ENCODE data around the gene WBP11. TPM values are rescaled to one million over a fixed set of nuclear protein-coding genes. Genes with fewer than 3 reads are reported as not detected.

WBP11 gene
- total RNA-seq, 1 donor: 19.5 TPM

DNA sequence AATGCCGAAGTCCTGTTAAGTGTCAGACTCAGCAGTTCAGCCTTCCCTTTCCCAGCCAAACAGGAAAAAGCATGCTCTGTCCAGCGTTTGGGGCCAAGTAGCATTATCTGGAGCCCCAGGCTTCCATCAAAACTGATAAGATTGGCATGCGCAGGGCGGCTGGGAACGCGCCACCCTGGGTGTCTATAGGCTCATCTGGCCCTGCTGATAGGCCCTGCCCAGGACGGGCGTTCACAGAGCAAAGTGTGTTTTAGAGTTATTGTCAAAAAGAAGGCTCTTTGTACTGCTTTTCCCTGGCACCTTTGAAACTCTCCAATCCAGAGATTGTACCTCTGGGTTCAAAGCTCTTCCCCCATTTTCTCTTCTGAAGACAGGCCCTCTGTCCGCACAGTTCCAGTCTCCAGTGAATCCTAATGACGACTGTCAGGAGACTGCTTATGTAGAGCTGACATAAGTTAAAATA, 40.2 kb upstream of the WBP11 start, which contains the start of gene ART4:
Gene ART4, minus strand, starts transcription at position 102 of the 463 bp plus-strand sequence. CDS start 413 bp downstream, outside the sequence.
- no peak for DNase-seq (ENCODE audit: insufficient read length, low spot score, missing footprints)
- no peak within 1 kb of the TSS for H3K4me3 ChIP-seq (ENCODE audit: insufficient read depth, low read length)
- peaks cover 10% of the 10 kb centered on the region for H3K4me1 ChIP-seq (ENCODE audit: insufficient read depth, low read length)
- H3K79me2 ChIP-seq (ENCODE audit: insufficient read depth, low read length): no peaks in the 10 kb centered on the region
- no peak within 1 kb of the TSS for H2AFZ ChIP-seq (ENCODE audit: low read length)
- H3K4me2 ChIP-seq (ENCODE audit: insufficient read depth, low read length): no peak within 1 kb of the TSS
- TF ChIP-seq, protein P1, sequence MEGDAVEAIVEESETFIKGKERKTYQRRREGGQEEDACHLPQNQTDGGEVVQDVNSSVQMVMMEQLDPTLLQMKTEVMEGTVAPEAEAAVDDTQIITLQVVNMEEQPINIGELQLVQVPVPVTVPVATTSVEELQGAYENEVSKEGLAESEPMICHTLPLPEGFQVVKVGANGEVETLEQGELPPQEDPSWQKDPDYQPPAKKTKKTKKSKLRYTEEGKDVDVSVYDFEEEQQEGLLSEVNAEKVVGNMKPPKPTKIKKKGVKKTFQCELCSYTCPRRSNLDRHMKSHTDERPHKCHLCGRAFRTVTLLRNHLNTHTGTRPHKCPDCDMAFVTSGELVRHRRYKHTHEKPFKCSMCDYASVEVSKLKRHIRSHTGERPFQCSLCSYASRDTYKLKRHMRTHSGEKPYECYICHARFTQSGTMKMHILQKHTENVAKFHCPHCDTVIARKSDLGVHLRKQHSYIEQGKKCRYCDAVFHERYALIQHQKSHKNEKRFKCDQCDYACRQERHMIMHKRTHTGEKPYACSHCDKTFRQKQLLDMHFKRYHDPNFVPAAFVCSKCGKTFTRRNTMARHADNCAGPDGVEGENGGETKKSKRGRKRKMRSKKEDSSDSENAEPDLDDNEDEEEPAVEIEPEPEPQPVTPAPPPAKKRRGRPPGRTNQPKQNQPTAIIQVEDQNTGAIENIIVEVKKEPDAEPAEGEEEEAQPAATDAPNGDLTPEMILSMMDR (IDR thresholded peaks at IDR 0.05; ENCODE audit: extremely low read depth, low read depth, low read length): no peak
- no peak within 1 kb of the TSS for H3K27ac ChIP-seq (ENCODE audit: low read depth, low read length)
- H3K27me3 ChIP-seq (ENCODE audit: insufficient read depth, low read length): no peaks in the 10 kb centered on the region
- no peaks in the 10 kb centered on the region for H4K20me1 ChIP-seq (ENCODE audit: insufficient read depth, low read length)
- H3K9me3 ChIP-seq (ENCODE audit: low read depth, low read length): no peaks in the 10 kb centered on the region
- H3K36me3 ChIP-seq (ENCODE audit: insufficient read depth, low read length): no peaks in the 10 kb centered on the region

- Histone ChIP-seq H3K27ac (ENCODE audit: low read depth, low read length) (no peak overlapping the region), H3K4me1 (ENCODE audit: insufficient read depth, low read length) (peaks cover 17% of the 10 kb centered on the region)
Measured at GRCh38 chr12:14842315-14842714, 39.0 kb upstream of the WBP11 start.

GRCh38 chr12:14841761-14842160, 38.5 kb upstream of the WBP11 start:
- Histone ChIP-seq H3K79me2 (ENCODE audit: insufficient read depth, low read length) (no peaks in the 10 kb centered on the region), H3K4me2 (ENCODE audit: insufficient read depth, low read length) (peak overlapping the region; percentile 56), H3K9me3 (ENCODE audit: low read depth, low read length) (no peaks in the 10 kb centered on the region), H3K4me1 (ENCODE audit: insufficient read depth, low read length) (peaks cover 22% of the 10 kb centered on the region), H4K20me1 (ENCODE audit: insufficient read depth, low read length) (no peaks in the 10 kb centered on the region), H3K4me3 (ENCODE audit: insufficient read depth, low read length) (no peak overlapping the region), H3K27me3 (ENCODE audit: insufficient read depth, low read length) (no peaks in the 10 kb centered on the region), H2AFZ (ENCODE audit: low read length) (no peak overlapping the region), H3K27ac (ENCODE audit: low read depth, low read length) (no peak overlapping the region), H3K36me3 (ENCODE audit: insufficient read depth, low read length) (no peaks in the 10 kb centered on the region)
- TF ChIP-seq, protein P1 (IDR thresholded peaks at IDR 0.05; ENCODE audit: extremely low read depth, low read depth, low read length): no peak
- DNase-seq (ENCODE audit: insufficient read length, low spot score, missing footprints): no peak

More at GRCh38 chr12:14842315-14842714, 39.0 kb upstream of the WBP11 start:
- peak overlapping the region; percentile 56 for H3K4me2 ChIP-seq (ENCODE audit: insufficient read depth, low read length)
- TF ChIP-seq, protein P1 (IDR thresholded peaks at IDR 0.05; ENCODE audit: extremely low read depth, low read depth, low read length): no peak
- no peak overlapping the region for H2AFZ ChIP-seq (ENCODE audit: low read length)
- H3K79me2 ChIP-seq (ENCODE audit: insufficient read depth, low read length): no peaks in the 10 kb centered on the region
- no peaks in the 10 kb centered on the region for H4K20me1 ChIP-seq (ENCODE audit: insufficient read depth, low read length)
- no peaks in the 10 kb centered on the region for H3K27me3 ChIP-seq (ENCODE audit: insufficient read depth, low read length)
- no peak overlapping the region for H3K4me3 ChIP-seq (ENCODE audit: insufficient read depth, low read length)
- DNase-seq (ENCODE audit: insufficient read length, low spot score, missing footprints): no peak
- H3K36me3 ChIP-seq (ENCODE audit: insufficient read depth, low read length): no peaks in the 10 kb centered on the region
- no peaks in the 10 kb centered on the region for H3K9me3 ChIP-seq (ENCODE audit: low read depth, low read length)

DNA sequence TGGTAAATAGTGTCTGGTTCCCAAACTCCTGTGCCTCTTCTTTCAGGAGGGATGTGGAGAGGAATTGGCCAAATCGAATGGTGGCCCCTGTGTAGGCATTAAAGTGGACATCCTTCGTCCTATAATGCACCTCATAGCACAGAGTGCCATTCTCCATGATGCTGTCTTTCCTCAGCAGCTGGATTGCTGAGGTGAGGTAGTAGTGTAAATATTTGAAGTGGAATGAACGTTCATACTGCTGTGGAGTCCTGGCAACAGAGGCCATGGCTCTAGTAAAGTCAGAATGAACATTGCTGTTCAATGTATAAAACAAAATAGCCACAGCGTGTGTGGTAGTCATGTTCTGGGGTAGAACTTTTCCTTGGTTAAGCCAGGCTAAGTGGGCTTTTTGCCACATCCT, 37.3 kb upstream of the WBP11 start:
- TF ChIP-seq, protein P1 (IDR thresholded peaks at IDR 0.05; ENCODE audit: extremely low read depth, low read depth, low read length): no peak
- no peaks in the 10 kb centered on the region for H3K27me3 ChIP-seq (ENCODE audit: insufficient read depth, low read length)
- no peak overlapping the region for H3K27ac ChIP-seq (ENCODE audit: low read depth, low read length)
- H3K9me3 ChIP-seq (ENCODE audit: low read depth, low read length): no peaks in the 10 kb centered on the region
- no peak overlapping the region for H2AFZ ChIP-seq (ENCODE audit: low read length)
- H3K36me3 ChIP-seq (ENCODE audit: insufficient read depth, low read length): no peaks in the 10 kb centered on the region
- no peaks in the 10 kb centered on the region for H4K20me1 ChIP-seq (ENCODE audit: insufficient read depth, low read length)
- H3K79me2 ChIP-seq (ENCODE audit: insufficient read depth, low read length): no peaks in the 10 kb centered on the region
- DNase-seq (ENCODE audit: insufficient read length, low spot score, missing footprints): no peak
- peaks cover 33% of the 10 kb centered on the region for H3K4me1 ChIP-seq (ENCODE audit: insufficient read depth, low read length)
- no peak overlapping the region for H3K4me3 ChIP-seq (ENCODE audit: insufficient read depth, low read length)
- H3K4me2 ChIP-seq (ENCODE audit: insufficient read depth, low read length): no peak overlapping the region

All from osteoblast (primary cell).